Subcutaneous adipose tissue (tissue), 4 donors: ENCODE results near the gene M1AP. TPM values are rescaled to one million over a fixed set of nuclear protein-coding genes. Genes with fewer than 3 reads are reported as not detected.

Experiments
- total RNA-seq, 4 donors: library from RNA; depleted of rRNA; stranded (reverse); fragments of >200 nt; gene quantifications; one replicate each; pipeline ENCODE4 v1.1.0, GENCODE V29; 2016
- TF ChIP-seq, protein P1 (sequence below): fragments of 450-650 bp; IDR thresholded peaks from one replicate; pipeline ENCODE4 v1.5.1; 2016; ENCODE audit warnings: low read depth, mild to moderate bottlenecking, control low read depth, antibody characterized with exemption, moderate library complexity

Gene M1AP
- total RNA-seq, 4 donors from 2014 or later, result 0.33 to 3.9 (median 2.0) TPM

GRCh38 chr2:74514368-74515270, 133.5 kb downstream of the M1AP start, which contains the start of gene TLX2:
TLX2 (plus strand) TSS chr2:74514450; CDS start chr2:74514807, 357 bp downstream.
- TF ChIP-seq, protein P1, sequence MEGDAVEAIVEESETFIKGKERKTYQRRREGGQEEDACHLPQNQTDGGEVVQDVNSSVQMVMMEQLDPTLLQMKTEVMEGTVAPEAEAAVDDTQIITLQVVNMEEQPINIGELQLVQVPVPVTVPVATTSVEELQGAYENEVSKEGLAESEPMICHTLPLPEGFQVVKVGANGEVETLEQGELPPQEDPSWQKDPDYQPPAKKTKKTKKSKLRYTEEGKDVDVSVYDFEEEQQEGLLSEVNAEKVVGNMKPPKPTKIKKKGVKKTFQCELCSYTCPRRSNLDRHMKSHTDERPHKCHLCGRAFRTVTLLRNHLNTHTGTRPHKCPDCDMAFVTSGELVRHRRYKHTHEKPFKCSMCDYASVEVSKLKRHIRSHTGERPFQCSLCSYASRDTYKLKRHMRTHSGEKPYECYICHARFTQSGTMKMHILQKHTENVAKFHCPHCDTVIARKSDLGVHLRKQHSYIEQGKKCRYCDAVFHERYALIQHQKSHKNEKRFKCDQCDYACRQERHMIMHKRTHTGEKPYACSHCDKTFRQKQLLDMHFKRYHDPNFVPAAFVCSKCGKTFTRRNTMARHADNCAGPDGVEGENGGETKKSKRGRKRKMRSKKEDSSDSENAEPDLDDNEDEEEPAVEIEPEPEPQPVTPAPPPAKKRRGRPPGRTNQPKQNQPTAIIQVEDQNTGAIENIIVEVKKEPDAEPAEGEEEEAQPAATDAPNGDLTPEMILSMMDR, result no peak

- TF ChIP-seq, protein P1, result no peak
Measured at GRCh38 chr2:74513605-74514367, 134.3 kb downstream of the M1AP start.

DNA sequence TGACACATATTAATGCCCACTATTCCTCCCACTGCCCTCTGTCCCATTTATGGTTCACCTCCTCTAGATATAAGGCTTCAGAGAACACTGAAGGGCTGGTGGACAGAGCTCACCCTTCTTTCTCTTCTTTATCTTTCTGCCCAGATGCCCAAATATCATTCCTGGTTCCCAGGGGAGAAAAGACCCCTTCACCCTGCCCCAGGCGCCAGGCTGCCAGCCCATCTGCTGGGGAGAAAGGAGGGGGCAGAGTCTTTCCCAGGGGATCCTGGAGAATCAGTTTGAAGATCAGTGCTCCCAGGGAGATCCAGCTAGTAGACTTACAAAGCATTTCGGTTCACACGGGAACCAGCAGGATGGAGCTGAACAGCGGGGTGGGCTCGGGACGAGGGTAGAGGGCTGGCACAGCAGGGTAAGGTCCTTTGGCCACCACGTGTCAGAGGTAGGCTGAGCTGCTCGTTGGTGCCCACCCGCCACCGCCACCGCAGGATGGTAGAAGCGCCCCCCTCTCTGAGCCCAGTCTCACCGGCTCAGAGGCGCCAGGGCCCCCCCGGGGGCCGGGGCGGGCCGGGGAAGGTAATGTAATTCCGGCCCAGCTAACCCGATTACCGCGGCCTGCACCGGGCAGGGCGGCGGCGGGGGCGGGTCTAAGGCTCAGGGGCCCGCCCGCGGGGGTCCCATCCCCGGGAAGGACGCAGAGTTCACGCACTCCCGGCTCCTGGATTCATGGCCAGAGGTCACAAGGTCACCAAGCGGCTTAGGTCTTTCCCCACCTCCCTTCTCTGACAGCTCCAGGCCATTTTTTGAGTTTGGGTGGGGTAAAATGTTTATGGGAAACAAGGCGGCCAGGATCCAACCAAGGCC, 135.2 kb downstream of the M1AP start:
- TF ChIP-seq, protein P1, result no peak

DNA sequence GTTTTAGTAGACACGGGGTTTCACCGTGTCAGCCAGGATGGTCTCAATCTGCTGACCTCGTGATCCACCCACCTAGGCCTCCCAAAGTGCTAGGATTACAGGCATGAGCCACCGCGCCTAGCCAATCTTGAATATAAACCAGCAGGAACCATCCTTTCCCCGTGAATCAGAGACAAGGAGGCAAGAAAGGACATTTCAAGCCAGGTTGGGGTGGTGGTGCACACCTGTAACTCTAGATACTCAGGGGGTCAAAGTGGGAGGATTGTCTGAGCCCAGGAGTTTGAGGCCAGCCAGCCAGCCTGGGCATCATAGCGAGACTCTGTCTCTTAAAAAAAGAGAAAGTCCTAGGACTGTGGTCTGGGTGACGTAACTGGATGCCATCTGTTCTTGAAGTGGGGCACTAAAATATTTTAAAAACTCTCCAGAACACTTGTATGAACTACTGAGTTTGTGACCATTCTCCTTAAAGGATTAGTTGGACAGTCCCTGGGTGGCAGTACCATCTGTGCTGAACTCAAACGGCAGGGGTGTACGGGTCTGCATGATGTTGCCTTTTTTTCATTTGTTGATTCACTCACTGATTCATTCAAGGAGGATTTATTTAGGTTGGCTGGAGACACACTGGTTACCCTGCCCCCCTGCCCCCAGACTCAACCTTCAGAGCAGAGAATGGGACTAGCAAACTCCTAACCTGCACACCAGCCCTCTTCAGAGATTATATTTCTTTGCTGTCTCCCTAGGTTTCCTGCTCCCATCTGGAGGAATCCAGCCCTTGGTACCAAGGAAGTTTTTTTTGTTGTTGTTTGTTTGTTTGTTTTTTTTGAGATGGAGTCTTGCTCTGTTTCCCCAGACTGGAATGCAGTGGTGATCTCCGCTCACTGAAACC, 136.8 kb downstream of the M1AP start:
- TF ChIP-seq, protein P1, result no peak

DNA sequence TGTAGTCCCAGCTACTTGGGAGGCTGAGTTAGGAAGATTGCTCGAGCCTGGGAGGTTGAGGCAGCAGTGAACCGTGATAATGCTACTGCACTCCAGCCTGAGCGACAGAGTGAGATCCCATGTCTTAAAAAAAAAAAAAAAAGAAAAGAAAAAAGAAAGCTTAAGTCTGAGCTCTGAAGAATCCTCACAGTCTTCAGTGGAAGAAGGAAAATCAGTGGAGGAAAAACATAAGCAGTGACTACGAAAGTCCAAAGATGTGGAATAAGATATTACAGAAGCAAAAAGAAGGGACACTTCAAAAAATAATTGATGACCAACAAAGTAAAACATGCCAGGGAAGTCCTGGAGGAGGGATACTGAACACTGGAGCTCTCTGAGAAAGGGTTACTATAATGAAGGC, 137.9 kb downstream of the M1AP start:
- TF ChIP-seq, protein P1, result no peak

DNA sequence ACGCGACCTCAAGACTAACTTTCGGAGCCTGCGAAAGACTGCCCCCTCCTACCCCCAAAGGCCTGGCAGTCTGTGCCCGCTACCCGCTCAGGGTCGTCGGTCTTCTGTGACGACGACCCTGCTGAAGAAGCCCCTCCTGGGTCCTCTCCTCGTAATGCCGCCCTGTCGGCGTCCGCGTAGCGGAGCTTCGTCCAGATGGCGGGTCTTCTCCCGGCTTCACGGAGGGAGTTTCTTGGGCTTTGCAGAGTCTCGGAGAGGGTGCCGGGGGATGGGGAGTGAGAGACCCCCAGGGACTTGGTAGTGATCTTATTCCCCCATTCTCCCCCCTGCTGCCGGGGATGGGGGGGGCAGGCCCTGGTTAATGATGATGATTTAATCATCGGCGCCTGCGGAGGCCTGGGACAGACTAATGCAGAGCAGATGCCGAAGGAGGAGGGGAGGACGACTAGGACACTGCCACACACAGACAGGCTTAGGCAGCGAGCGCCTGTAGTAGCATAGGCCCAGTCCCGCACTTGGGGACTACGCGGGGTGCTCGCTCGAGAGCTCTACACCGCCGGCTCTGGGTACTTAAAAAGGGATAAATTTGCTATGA, 140.1 kb downstream of the M1AP start:
- TF ChIP-seq, protein P1, result no peak
